ENCODE results near the gene FALEC.

Gene FALEC

GRCh38 chr1:150515328-150516049 is at the start of gene FALEC:
Gene FALEC (plus strand): TSS chr1:150515752.
- DNase-seq: peak; percentile 93 to 94

DNA sequence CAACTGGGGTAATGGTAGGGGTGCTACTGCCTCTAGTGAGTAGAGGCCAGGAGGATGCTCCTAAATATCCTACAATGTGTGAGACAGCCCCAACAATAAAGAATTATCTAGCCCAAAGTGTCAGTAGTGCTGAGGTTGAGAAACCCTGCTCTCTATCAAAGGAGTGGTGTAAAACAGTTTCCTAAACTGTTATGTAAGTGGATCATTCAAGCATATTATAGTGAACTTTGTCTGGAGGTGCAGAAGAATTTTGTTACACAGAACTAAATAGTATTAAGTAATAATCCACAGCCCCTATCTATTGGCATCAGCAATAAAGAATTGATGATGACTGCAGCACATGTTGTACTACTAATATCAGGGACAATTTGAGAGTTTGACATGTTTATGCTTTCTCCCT is 48.6 kb upstream of the FALEC start:
- no peak for DNase-seq

DNA sequence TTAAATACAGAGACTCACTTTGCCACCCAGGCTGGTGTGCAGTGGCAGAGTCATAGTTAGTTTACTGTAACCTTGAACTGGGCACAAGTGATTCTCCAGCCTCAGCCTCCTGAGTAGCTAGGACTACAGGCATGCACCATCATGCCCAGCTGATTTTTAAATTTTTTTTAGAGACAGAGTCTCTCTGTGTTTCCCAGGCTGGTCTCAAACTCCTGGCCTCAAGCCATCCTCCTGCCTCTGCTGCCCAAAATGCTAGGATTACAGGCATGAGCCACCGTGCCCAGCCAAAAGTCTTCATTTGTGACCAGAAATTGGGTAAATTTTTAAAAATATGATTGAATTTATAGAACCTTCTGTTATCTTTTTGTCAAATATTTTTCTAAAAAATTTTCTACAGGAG is 46.3 kb upstream of the FALEC start:
- no peak for DNase-seq

DNA sequence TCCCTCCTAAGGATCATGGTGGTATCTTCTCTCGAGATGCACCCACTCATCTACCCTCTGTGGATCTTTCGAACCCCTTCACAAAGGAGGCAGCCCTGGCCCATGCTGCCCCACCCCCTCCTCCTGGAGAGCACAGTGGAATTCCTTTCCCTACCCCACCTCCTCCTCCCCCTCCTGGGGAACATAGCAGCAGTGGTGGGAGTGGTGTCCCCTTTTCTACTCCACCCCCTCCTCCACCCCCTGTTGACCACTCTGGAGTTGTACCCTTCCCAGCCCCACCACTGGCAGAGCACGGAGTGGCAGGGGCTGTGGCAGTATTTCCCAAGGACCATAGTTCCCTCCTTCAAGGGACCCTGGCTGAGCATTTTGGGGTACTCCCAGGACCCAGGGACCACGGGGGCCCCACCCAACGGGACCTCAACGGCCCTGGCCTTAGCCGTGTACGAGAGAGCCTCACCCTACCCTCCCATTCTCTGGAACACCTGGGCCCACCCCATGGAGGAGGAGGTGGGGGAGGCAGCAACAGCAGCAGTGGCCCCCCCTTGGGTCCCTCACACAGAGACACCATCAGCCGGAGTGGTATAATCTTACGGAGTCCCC is 42.9 kb upstream of the FALEC start:
- DNase-seq: no peak

DNA sequence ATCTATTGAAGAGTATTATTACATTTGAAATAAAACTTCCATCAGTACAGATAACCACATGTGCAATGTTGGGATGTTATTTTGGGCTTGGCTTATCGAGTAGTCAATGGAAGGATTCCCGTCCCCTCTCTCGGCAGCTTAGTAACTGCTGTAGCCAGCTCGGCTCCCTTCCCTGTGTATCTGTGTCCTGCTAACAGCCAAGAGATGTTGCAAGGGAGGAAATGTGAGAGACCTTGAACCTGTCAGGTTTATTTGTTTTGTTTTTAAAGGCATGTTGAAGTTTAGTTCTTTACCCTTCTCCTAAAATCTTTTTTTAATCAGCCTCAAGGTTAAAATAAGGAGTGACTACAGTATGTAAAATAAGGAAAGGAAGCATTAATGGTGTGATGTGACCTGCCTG is 41.9 kb upstream of the FALEC start:
- DNase-seq: no peak

- DNase-seq: no peak
These were observed 40.7 kb upstream of the FALEC start for GRCh38 chr1:150474869-150475268.

- no peak for DNase-seq
These were observed 38.8 kb upstream of the FALEC start for GRCh38 chr1:150476754-150477153.

GRCh38 chr1:150477320-150477719 is 38.2 kb upstream of the FALEC start:
- DNase-seq: no peak

- DNase-seq: no peak
These were observed 37.8 kb upstream of the FALEC start for GRCh38 chr1:150477733-150478132.

DNA sequence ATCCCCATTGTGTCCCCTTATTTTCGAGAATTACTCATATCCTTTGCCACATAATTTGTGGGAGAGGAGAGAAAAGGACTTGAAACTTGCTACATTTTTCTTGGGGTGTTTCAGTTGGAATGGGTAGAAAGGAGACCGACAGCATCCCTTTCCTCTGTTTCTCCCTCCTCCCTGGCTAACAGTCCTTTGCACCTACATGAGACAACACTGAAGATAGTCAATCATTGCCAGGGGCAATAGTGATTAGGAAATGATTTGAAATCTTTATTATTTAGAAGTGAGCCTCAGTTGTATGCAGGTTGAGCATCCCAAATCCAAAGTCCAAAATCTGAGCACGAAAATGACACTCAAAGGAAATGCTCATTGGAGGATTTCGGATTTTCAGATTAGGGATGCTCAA is 36.2 kb upstream of the FALEC start:
- no peak for DNase-seq

DNA sequence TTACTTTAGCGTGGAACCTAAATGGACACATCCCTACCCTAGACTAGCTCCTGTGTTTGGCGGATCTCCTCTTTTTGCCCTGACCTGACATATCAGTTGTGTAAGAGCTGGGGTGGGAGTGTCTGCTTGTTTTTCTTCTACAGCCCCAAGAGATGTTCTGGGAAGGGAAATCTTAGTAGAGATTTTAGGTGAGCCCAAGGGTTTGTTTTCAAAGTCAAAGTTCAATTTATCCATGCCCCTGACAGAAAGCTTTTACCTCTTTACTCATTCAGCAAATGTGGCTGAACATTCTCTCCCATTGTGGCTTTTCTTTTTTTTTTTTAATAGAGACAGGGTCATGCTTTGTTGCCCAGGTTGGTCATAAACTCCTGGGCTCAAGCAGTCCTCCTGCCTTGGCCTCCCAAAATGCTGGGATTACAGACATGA is 35.6 kb upstream of the FALEC start:
- DNase-seq: no peak

DNA sequence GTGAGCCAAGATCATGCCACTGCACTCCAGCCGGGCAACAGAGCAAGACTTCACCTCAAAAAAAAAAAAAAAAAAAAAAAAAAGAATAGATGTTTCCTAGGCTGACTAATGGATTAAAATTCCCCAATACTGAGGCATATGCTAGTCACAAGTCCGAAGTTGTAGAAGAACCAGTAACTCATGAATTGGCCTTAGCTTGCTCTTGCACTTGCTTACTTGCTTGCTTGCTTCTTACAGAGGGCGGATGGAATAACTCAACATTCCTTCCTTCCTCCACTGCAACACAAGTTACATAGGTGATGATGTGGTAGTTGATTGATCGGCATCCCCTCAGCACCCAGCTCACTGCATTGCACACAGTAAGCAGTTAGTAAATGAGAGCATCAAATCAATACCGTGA is 31.1 kb upstream of the FALEC start:
- no peak for DNase-seq

GRCh38 chr1:150484861-150485260 is 30.7 kb upstream of the FALEC start:
- DNase-seq: no peak

DNA sequence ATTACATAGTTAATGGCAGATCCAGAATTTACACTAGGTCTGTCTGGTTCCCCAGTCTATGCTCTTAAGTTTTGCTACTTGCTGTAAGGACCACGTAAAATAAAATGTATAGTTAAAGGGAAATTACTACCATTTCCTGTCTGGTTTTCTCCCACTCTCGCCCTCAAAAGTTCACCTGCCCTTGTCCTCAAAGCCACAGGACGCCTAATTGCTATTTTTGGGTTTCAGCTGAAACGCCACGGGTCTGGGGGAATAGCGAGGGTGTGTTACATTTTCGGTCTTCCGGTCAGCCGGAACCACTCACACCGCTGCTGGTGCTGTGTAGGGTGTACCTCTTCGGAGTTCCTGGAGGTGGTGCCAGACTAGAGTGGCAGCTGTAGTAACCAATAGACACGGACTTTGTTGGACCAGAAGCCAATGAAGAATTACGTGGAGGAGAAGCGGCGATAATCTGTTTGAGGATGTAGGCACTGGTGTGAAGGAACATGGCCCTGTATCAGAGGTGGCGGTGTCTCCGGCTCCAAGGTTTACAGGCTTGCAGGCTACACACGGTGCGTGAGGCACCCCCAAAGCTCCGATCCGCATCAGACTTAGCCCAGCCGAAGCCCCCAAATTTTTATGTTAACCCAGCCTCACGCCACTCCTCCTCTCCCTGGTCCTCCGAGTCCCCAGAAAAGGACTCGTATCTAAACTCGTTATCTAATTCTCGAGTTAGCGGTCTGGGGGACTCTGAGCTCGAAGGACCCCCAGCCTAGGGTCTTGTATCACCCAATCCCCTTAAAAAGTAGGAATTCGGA is 28.4 kb upstream of the FALEC start, which contains the start of gene TARS2:
TARS2 (plus strand) TSS at position 454 of the 797 bp plus-strand sequence; CDS start at position 486, 32 bp downstream.
- DNase-seq: peak; percentile 98 to 99

DNA sequence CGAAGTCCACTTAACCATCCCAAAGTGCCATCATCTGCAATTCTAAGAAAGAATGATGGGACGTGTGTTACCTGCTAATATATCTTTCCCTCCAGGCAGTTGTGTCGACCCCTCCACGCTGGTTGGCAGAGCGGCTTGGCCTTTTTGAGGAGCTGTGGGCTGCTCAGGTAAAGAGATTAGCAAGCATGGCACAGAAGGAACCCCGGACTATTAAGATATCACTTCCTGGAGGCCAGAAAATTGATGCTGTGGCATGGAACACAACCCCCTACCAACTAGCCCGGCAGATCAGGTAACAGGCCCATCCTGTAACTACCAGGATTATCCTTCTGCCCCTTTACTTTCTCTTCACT is 27.8 kb upstream of the FALEC start:
- no peak for DNase-seq

GRCh38 chr1:150493175-150493574 is 22.4 kb upstream of the FALEC start:
- DNase-seq: no peak

GRCh38 chr1:150498342-150498741 is 17.2 kb upstream of the FALEC start:
- no peak for DNase-seq

- DNase-seq: no peak
These were observed 10.1 kb upstream of the FALEC start for GRCh38 chr1:150505431-150505830.

DNA sequence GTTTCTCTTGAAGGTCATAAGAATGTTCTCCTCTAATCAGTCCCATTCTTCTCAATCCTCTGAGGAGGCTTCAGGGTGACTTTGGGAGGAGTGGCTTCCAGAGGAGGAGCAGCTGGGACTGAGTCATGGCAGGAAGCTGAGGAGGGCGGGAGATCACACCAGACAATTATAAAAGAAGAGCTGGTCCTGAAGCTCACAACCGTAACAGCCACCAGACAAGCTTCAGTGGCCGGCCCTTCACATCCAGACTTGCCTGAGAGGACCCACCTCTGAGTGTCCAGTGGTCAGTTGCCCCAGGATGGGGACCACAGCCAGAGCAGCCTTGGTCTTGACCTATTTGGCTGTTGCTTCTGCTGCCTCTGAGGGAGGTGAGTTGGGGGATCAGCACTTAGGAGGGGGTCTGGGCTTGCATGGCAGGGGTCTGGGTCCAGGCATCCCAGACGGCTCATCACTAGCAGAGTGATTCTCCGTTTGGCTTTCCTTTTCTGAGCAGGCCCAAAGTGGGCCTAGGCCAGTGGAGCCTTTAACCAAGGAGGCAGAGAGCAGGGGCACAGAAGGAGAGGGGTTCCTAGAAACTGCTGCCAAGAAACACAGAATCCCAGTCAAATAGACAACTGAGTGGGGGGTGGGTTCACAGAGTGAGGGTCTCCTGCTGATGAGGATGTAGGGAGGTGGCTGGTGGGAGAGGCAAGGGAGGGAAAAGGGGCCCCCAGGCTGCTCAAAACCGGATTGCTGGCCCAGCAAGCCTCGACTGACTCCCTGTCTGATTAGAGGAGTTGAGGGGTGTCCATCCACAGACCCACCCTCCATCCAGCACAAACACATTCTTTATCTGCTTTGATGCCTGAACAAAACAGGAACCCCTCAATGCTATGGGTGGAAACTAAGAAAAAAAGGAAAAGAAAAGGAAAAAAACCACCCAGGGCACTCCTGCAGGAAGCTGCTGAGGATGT is 7.4 kb upstream of the FALEC start, which contains the start of gene ECM1:
ECM1 (plus strand) TSS at position 198 of the 953 bp plus-strand sequence; CDS start at position 299, 101 bp downstream.
- no peak for DNase-seq

DNA sequence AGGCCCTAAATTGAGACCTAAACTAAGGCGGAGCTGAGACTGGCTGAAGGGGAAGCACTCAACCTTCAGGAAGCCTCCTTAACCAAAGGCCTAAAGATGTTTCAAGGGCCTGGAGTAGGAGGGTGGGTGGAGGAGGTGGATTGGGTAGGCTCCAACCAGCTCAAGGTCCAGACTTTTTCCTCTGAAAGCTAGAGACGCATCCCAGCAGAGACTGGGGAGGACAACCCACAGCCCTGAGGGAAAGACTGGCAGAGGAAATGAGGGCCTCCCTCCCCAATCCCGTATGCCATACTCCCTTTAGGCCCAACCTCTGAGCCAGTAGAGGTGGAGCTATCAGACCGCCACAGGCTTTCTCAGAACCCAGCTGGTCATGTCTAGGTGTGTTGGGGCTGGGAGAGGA is 6.6 kb upstream of the FALEC start:
- DNase-seq: no peak

- DNase-seq: no peak
These were observed 4.0 kb upstream of the FALEC start for GRCh38 chr1:150511551-150511950.

GRCh38 chr1:150511985-150512660 is 3.4 kb upstream of the FALEC start:
- DNase-seq: no peak
